IMR-90 (cell line): ENCODE measurements around the gene KRTDAP. TPM values are rescaled to one million over a fixed set of nuclear protein-coding genes. Genes with fewer than 3 reads are reported as not detected.

Source experiments
- ATAC-seq: fragments of 200-7000 bp; cut with Tn5 transposase; 2 replicates; pipeline ENCODE4 v1.9.1; 2020; ENCODE audit warnings: low read depth, mild to moderate bottlenecking, moderate library complexity
- BruUV-seq: library from RNA; stranded (reverse); fragments of 400-500 nt; replicated peaks from 2 replicates; lab custom pipeline; 2021; lab: Mats Ljungman, UMichigan
- CTCF ChIA-PET: fragments of 300-600 bp; formaldehyde crosslinking; extraction: SDS; loops from one replicate; lab custom pipeline; 2021; ENCODE audit warnings: antibody characterized with exemption; lab: Yijun Ruan, JAX
- POLR2A ChIA-PET: fragments of 300-600 bp; sonication (Branson Sonifier 250); formaldehyde crosslinking; loops from one replicate; lab custom pipeline; 2022; ENCODE audit warnings: antibody characterized with exemption; ENCODE audit not compliant: unreplicated experiment; lab: Charles Lee
- DNase-seq: peaks from one replicate; pipeline ENCODE4 v3.0.0; 2013
- H2AFZ ChIP-seq: replicated peaks from 2 replicates; pipeline ENCODE3; 2013; ENCODE audit warnings: low read length, mild to moderate bottlenecking; ENCODE audit not compliant: poor library complexity
- H2AK5ac ChIP-seq: 2 replicates; pipeline ENCODE4 v1.6.1; 2013; ENCODE audit warnings: low read depth, low read length, inconsistent platforms
- H2AK9ac ChIP-seq: replicated peaks from 2 replicates; pipeline ENCODE3; 2013; ENCODE audit warnings: mild to moderate bottlenecking, low read depth, low read length, moderate library complexity; ENCODE audit not compliant: poor library complexity
- H2BK120ac ChIP-seq: 2 replicates; pipeline ENCODE4 v1.6.1; 2013; ENCODE audit warnings: low read depth, low read length, inconsistent platforms
- H2BK15ac ChIP-seq: 3 replicates; pipeline ENCODE4 v1.6.1; 2013; ENCODE audit warnings: low read depth, low read length, inconsistent platforms
- H2BK20ac ChIP-seq: 2 replicates; pipeline ENCODE4 v1.6.1; 2013; ENCODE audit warnings: low read depth, mild to moderate bottlenecking, inconsistent platforms, low read length, moderate library complexity
- H2BK5ac ChIP-seq: 2 replicates; pipeline ENCODE4 v1.6.1; 2013; ENCODE audit warnings: mild to moderate bottlenecking, low read depth, low read length, inconsistent platforms; ENCODE audit not compliant: poor library complexity, severe bottlenecking
- H3K14ac ChIP-seq: replicated peaks from 2 replicates; pipeline ENCODE4 v1.6.1; 2013; ENCODE audit warnings: low read depth, low read length, inconsistent platforms
- H3K18ac ChIP-seq: 2 replicates; pipeline ENCODE4 v1.6.1; 2013; ENCODE audit warnings: low read depth, low read length, control low read depth
- H3K23ac ChIP-seq: 2 replicates; pipeline ENCODE4 v1.6.1; 2013; ENCODE audit warnings: low read depth, low read length, inconsistent platforms
- H3K27ac ChIP-seq: 2 replicates; pipeline ENCODE4 v1.5.1; 2013; ENCODE audit warnings: mild to moderate bottlenecking, control low read depth, low read length; ENCODE audit not compliant: insufficient read depth
- H3K27me3 ChIP-seq: 2 replicates; pipeline ENCODE4 v1.6.1; 2013; ENCODE audit warnings: low read length; ENCODE audit not compliant: control insufficient read depth, insufficient read depth
- H3K36me3 ChIP-seq: 2 replicates; pipeline ENCODE4 v1.6.1; 2013; ENCODE audit warnings: low read length, mixed read lengths; ENCODE audit not compliant: control insufficient read depth, insufficient read depth
- H3K4ac ChIP-seq: 2 replicates; pipeline ENCODE4 v1.6.1; 2013; ENCODE audit warnings: low read depth, low read length, inconsistent platforms
- H3K4me1 ChIP-seq: 2 replicates; pipeline ENCODE4 v1.6.1; 2013; ENCODE audit warnings: low read length, mixed read lengths; ENCODE audit not compliant: control insufficient read depth, insufficient read depth
- H3K4me2 ChIP-seq: 2 replicates; pipeline ENCODE4 v1.6.1; 2013; ENCODE audit warnings: low read depth, mild to moderate bottlenecking, control low read depth, low read length, moderate library complexity
- H3K4me3 ChIP-seq: 2 replicates; pipeline ENCODE4 v1.5.1; 2013; ENCODE audit warnings: low read depth, mild to moderate bottlenecking, control low read depth, low read length, moderate library complexity; ENCODE audit not compliant: insufficient read depth
- H3K56ac ChIP-seq: 2 replicates; pipeline ENCODE4 v1.6.1; 2013; ENCODE audit warnings: low read length, inconsistent platforms; ENCODE audit not compliant: insufficient read depth; ENCODE audit errors: extremely low read depth
- H3K79me1 ChIP-seq, 2 experiments: 2 replicates each; pipeline ENCODE4 v1.6.1; 2013; ENCODE audit warnings: low read length in 2 of 2, inconsistent platforms in 1 of 2, low read depth in 1 of 2
- H3K9ac ChIP-seq: 2 replicates; pipeline ENCODE4 v1.6.1; 2013; ENCODE audit warnings: low read depth, low read length, control low read depth
- H3K9me1 ChIP-seq: 2 replicates; pipeline ENCODE4 v1.6.1; 2013; ENCODE audit warnings: low read length, inconsistent platforms; ENCODE audit not compliant: insufficient read depth
- H3K9me3 ChIP-seq: 2 replicates; pipeline ENCODE4 v1.6.1; 2013; ENCODE audit warnings: low read length; ENCODE audit not compliant: control insufficient read depth, insufficient read depth
- H4K20me1 ChIP-seq: 2 replicates; pipeline ENCODE4 v1.6.1; 2013; ENCODE audit warnings: low read length, inconsistent platforms; ENCODE audit not compliant: insufficient read depth
- H4K5ac ChIP-seq: 2 replicates; pipeline ENCODE4 v1.6.1; 2013; ENCODE audit warnings: mild to moderate bottlenecking, low read depth, low read length, control low read depth
- H4K8ac ChIP-seq, 2 experiments: 2 replicates each; pipeline ENCODE4 v1.6.1; 2013; ENCODE audit warnings: low read depth in 2 of 2, low read length in 2 of 2, control low read depth in 1 of 2, inconsistent platforms in 1 of 2
- H4K91ac ChIP-seq: 2 replicates; pipeline ENCODE4 v1.6.1; 2013; ENCODE audit warnings: low read depth, low read length, inconsistent platforms; ENCODE audit not compliant: insufficient read depth
- BHLHE40 ChIP-seq: fragments of 150-350 bp; IDR thresholded peaks from 2 replicates; pipeline ENCODE4 v1.6.1; 2016; ENCODE audit warnings: mild to moderate bottlenecking, low read depth, low read length
- CEBPB ChIP-seq: IDR thresholded peaks from 2 replicates; pipeline ENCODE4 v1.6.1; 2012; ENCODE audit warnings: low read depth, low read length, improper control_type of control experiment
- CHD1 ChIP-seq: IDR thresholded peaks from 2 replicates; pipeline ENCODE4 v1.6.1; 2012; ENCODE audit warnings: low read depth, low read length, improper control_type of control experiment
- FOS ChIP-seq: fragments of 150-350 bp; IDR thresholded peaks from 2 replicates; pipeline ENCODE4 v1.6.1; 2016; ENCODE audit warnings: low read depth, low read length
- MXI1 ChIP-seq: IDR thresholded peaks from 2 replicates; pipeline ENCODE4 v1.6.1; 2012; ENCODE audit warnings: low read depth, mild to moderate bottlenecking, low read length, moderate library complexity, borderline replicate concordance
- NFE2L2 ChIP-seq: fragments of 150-350 bp; IDR thresholded peaks from 2 replicates; pipeline ENCODE4 v1.6.1; 2016; ENCODE audit warnings: low read depth, mild to moderate bottlenecking, low read length
- POLR2A ChIP-seq: IDR thresholded peaks from 2 replicates; pipeline ENCODE4 v1.6.1; 2012; ENCODE audit warnings: mild to moderate bottlenecking, low read depth, low read length
- RAD21 ChIP-seq: IDR thresholded peaks from 2 replicates; pipeline ENCODE4 v1.6.1; 2012; ENCODE audit warnings: low read length, improper control_type of control experiment
- RCOR1 ChIP-seq: IDR thresholded peaks from 2 replicates; pipeline ENCODE4 v1.6.1; 2012; ENCODE audit warnings: mild to moderate bottlenecking, low read length, improper control_type of control experiment; ENCODE audit not compliant: insufficient replicate concordance
- RFX5 ChIP-seq: IDR thresholded peaks from 2 replicates; pipeline ENCODE4 v1.8.0; 2012; ENCODE audit warnings: low read depth, mild to moderate bottlenecking, low read length, moderate library complexity
- SMC3 ChIP-seq: fragments of 150-350 bp; IDR thresholded peaks from 2 replicates; pipeline ENCODE4 v1.6.1; 2016; ENCODE audit warnings: low read depth, mild to moderate bottlenecking, antibody characterized with exemption, low read length, moderate library complexity
- WGBS, 2 experiments: methylation state at CpG; one replicate each; pipeline versions ENCODE4 v1.1.5 to v1.1.7; 2013; ENCODE audit warnings: missing lambda C conversion rate in 2 of 2; ENCODE audit not compliant: insufficient read length in 1 of 2; ENCODE audit errors: extremely low coverage in 2 of 2; 5-methylcytosine and 5-hydroxymethylcytosine counted together
- dilution Hi-C: fragments of 300-500 bp; cut with HindIII; formaldehyde crosslinking; loops from one replicate; pipeline ENCODE4 v1.14.3; 2018; ENCODE audit warnings: low sequenced_read_pairs; ENCODE audit not compliant: unreplicated experiment
- in situ Hi-C: fragments of 300-500 bp; cut with MboI; formaldehyde crosslinking; loops from 3 replicates; pipeline ENCODE4 v1.14.3; 2019; ENCODE audit warnings: low sequenced_read_pairs, inconsistent platforms, mixed read lengths
- intact Hi-C: fragments of 100-400 bp; cut with micrococcal nuclease; formaldehyde crosslinking; loops from 2 replicates; pipeline ENCODE4 v1.10.0; 2022
- polyA plus RNA-seq, 3 experiments: library from polyadenylated mRNA; depleted of rRNA; stranded (reverse); fragments of >200 nt; gene quantifications; 2 replicates each; pipeline ENCODE4 v1.2.3, GENCODE V29; 2012; ENCODE audit warnings: low replicate concordance in 1 of 3
- total RNA-seq: library from RNA; depleted of rRNA; stranded (reverse); fragments of >200 nt; gene quantifications from 2 replicates; pipeline ENCODE4 v1.2.3, GENCODE V29; 2012
- TF ChIP-seq, protein P1 (sequence below): conservative IDR thresholded peaks from 2 replicates; pipeline ENCODE4 v1.5.1; 2012; ENCODE audit warnings: mild to moderate bottlenecking, low read depth, low read length, improper control_type of control experiment
- TF ChIP-seq, protein P2 (sequence below): fragments of 150-350 bp; IDR thresholded peaks from 2 replicates; pipeline ENCODE4 v1.6.1; 2017; ENCODE audit warnings: mild to moderate bottlenecking, antibody characterized with exemption, low read length, low read depth

Gene KRTDAP
- total and polyA plus RNA-seq, 2 of the 4 experiments (the other 2 are of a cell fraction), result not detected

DNA sequence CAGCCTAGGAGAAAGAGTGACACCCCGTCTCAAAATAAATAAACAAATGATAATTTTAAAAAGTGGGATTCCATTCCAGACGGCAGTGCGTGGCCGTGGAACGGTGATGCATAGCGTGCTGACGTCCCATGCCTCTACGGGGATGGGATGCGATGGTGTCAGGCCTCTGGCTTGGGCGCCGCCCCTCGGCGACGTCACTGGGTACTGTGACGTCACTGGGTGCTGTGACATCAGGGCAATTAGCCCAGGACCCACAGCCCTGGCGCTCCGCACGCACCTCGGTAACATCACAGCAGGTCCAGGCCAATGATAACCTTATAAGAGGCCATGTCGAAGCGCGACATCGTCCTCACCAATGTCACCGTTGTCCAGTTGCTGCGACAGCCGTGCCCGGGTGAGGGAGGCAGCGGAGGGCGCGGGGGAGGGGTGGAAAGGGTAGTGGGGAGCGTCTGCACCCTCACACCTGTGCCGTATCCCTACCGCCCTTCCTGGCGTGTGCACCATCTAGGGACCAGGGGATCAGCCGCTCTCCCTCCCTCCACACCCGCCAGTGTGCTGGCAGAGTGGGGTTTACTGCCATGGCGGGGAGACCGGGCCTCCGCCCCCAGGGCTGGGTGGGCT lies 43.0 kb upstream of the KRTDAP start, which contains the start of gene GAPDHS:
Gene GAPDHS, plus strand, starts transcription at position 256 of the 621 bp plus-strand sequence. Its CDS starts 72 bp downstream, at position 328.
- 0 out of 2 replicates have a peak within 1 kb of the TSS, but pooled peaks have one; percentile 14 for H3K14ac ChIP-seq
- peak within 1 kb of the TSS; percentile 92 for H2AK9ac ChIP-seq
- no peak within 1 kb of the TSS for H3K27ac ChIP-seq
- dilution Hi-C loops, result no loop called here
- peak; percentile 43 for DNase-seq
- peaks cover 8% of the 10 kb centered on the region; the same call in 1 of the 2 replicates for H3K27me3 ChIP-seq
- H3K18ac ChIP-seq, result no peak within 1 kb of the TSS
- H2BK15ac ChIP-seq, result no peak within 1 kb of the TSS
- no peaks in the 10 kb centered on the region for H3K9me3 ChIP-seq
- peak within 1 kb of the TSS; percentile 21; the same call in 1 of the 2 replicates for H2AK5ac ChIP-seq
- ChIA-PET CTCF (no interaction called here), POLR2A (no interaction called here)
- peaks cover 10% of the 10 kb centered on the region for H3K9me1 ChIP-seq
- TF ChIP-seq FOS, result no peak
- no peak for TF ChIP-seq RAD21
- TF ChIP-seq NFE2L2, result no peak
- TF ChIP-seq RFX5, result no peak
- TF ChIP-seq SMC3, result no peak
- TF ChIP-seq, protein P1, sequence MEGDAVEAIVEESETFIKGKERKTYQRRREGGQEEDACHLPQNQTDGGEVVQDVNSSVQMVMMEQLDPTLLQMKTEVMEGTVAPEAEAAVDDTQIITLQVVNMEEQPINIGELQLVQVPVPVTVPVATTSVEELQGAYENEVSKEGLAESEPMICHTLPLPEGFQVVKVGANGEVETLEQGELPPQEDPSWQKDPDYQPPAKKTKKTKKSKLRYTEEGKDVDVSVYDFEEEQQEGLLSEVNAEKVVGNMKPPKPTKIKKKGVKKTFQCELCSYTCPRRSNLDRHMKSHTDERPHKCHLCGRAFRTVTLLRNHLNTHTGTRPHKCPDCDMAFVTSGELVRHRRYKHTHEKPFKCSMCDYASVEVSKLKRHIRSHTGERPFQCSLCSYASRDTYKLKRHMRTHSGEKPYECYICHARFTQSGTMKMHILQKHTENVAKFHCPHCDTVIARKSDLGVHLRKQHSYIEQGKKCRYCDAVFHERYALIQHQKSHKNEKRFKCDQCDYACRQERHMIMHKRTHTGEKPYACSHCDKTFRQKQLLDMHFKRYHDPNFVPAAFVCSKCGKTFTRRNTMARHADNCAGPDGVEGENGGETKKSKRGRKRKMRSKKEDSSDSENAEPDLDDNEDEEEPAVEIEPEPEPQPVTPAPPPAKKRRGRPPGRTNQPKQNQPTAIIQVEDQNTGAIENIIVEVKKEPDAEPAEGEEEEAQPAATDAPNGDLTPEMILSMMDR, result no peak
- TF ChIP-seq CEBPB, result no peak
- no peak for TF ChIP-seq BHLHE40
- no peak for TF ChIP-seq CHD1
- TF ChIP-seq, protein P2, sequence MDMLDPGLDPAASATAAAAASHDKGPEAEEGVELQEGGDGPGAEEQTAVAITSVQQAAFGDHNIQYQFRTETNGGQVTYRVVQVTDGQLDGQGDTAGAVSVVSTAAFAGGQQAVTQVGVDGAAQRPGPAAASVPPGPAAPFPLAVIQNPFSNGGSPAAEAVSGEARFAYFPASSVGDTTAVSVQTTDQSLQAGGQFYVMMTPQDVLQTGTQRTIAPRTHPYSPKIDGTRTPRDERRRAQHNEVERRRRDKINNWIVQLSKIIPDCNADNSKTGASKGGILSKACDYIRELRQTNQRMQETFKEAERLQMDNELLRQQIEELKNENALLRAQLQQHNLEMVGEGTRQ, result no peak
- TF ChIP-seq RCOR1, result no peak
- no peak for TF ChIP-seq MXI1
- no peak for TF ChIP-seq POLR2A
- no peak within 1 kb of the TSS for H3K9ac ChIP-seq
- H4K91ac ChIP-seq, result no peak within 1 kb of the TSS
- H2AFZ ChIP-seq, result peak within 1 kb of the TSS; percentile 86
- H4K5ac ChIP-seq, result no peak within 1 kb of the TSS
- no peak; the same call in 1 of the 2 replicates for ATAC-seq
- no peaks in the 10 kb centered on the region for H4K20me1 ChIP-seq
- WGBS, 2 experiments, result 42% methylated on average over 13 of the region's 39 CpGs; no CpG with 5 or more reads in 1 of the 2 experiments
- no TSS peak for BruUV-seq
- H3K4me2 ChIP-seq, result peak within 1 kb of the TSS; percentile 78
- in situ Hi-C loops, result no loop called here
- H2BK20ac ChIP-seq, result no peak within 1 kb of the TSS
- H3K56ac ChIP-seq, result no peak within 1 kb of the TSS
- peak within 1 kb of the TSS; percentile 45; the same call in 1 of the 2 replicates for H3K4ac ChIP-seq
- H3K36me3 ChIP-seq, result no peaks in the 10 kb centered on the region
- H3K4me3 ChIP-seq, result no peak within 1 kb of the TSS
- H3K4me1 ChIP-seq, result peaks cover 9% of the 10 kb centered on the region
- no peak within 1 kb of the TSS for H2BK5ac ChIP-seq
- peak within 1 kb of the TSS; percentile 51; the same call in 1 of the 2 replicates for H3K23ac ChIP-seq
- intact Hi-C loops, result no loop called here
- peak within 1 kb of the TSS in 1 of 2 experiments; percentile 41; a peak in 1 of 4 replicates for H4K8ac ChIP-seq
- no peak within 1 kb of the TSS for H2BK120ac ChIP-seq
- no peaks in the 10 kb centered on the region for H3K79me1 ChIP-seq
